GF-D8 (cell line): ENCODE data around the gene PEPD.

ENCODE experiments used
- DNase-seq: peaks from one replicate; lab custom pipeline; 2025; lab: John Stamatoyannopoulos, UW

Gene PEPD

GRCh38 chr19:33395561-33396550 lies 125.7 kb downstream of the PEPD start:
- no peak for DNase-seq

GRCh38 chr19:33394723-33395560 lies 126.6 kb downstream of the PEPD start:
- no peak for DNase-seq

GRCh38 chr19:33394006-33394722 lies 127.4 kb downstream of the PEPD start:
- DNase-seq = no peak

- no peak for DNase-seq
Measured at GRCh38 chr19:33393286-33394005, 128.1 kb downstream of the PEPD start.

GRCh38 chr19:33392341-33393285 lies 129.0 kb downstream of the PEPD start:
- DNase-seq = no peak

GRCh38 chr19:33391631-33392249 lies 129.9 kb downstream of the PEPD start:
- no peak for DNase-seq

- no peak for DNase-seq
Measured at GRCh38 chr19:33390908-33391630, 130.5 kb downstream of the PEPD start.

- no peak for DNase-seq
Measured at GRCh38 chr19:33390101-33390907, 131.3 kb downstream of the PEPD start.

- no peak for DNase-seq
Measured at GRCh38 chr19:33389421-33390100, 132.0 kb downstream of the PEPD start.

GRCh38 chr19:33388725-33389420 lies 132.7 kb downstream of the PEPD start:
- no peak for DNase-seq

- no peak for DNase-seq
Measured at GRCh38 chr19:33388231-33388724, 133.3 kb downstream of the PEPD start.

GRCh38 chr19:33387351-33388230 lies 134.0 kb downstream of the PEPD start:
- DNase-seq = no peak

GRCh38 chr19:33386361-33386858 lies 135.2 kb downstream of the PEPD start:
- no peak for DNase-seq

- no peak for DNase-seq
Measured at GRCh38 chr19:33385956-33386355, 135.6 kb downstream of the PEPD start.

- DNase-seq = no peak
Measured at GRCh38 chr19:33384983-33385382, 136.6 kb downstream of the PEPD start.
